Activated CD8-positive, alpha-beta memory T cell treated with anti-CD3 and anti-CD28 coated beads for 48 hours (primary cell): Measurements from ENCODE around the gene AASDH.

Source experiments
- DNase-seq, 3 experiments: peaks; one replicate each; pipeline ENCODE4 v3.0.0-alpha.2; 2020; ENCODE audit warnings: low read depth in 2 of 3, low spot score in 2 of 3

Gene AASDH

GRCh38 chr4:56387023-56388001 lies at the start of gene AASDH:
Gene AASDH (minus strand): TSS chr4:56387491. CDS start chr4:56384299, 3,192 bp downstream.
- DNase-seq = peak; percentile 83 to 99 (median 98)

GRCh38 chr4:56435140-56435926 lies 48.0 kb upstream of the AASDH start, which contains the start of gene PPAT:
Gene PPAT (minus strand): TSS chr4:56435615. CDS start chr4:56435477, 138 bp downstream.
- DNase-seq = peak; percentile 95 to 98 (median 96)

GRCh38 chr4:56434599-56435139 lies 47.4 kb upstream of the AASDH start:
- peak in 1 of 3 experiments; percentile 19 for DNase-seq

- no peak for DNase-seq
Measured at GRCh38 chr4:56433280-56433679, 46.0 kb upstream of the AASDH start.

- DNase-seq = no peak
Measured at GRCh38 chr4:56430203-56430602, 42.9 kb upstream of the AASDH start.

GRCh38 chr4:56427179-56427578 lies 39.9 kb upstream of the AASDH start:
- DNase-seq = no peak

GRCh38 chr4:56426273-56426672 lies 39.0 kb upstream of the AASDH start:
- DNase-seq = no peak

- no peak for DNase-seq
Measured at GRCh38 chr4:56425518-56425917, 38.2 kb upstream of the AASDH start.

- no peak for DNase-seq
Measured at GRCh38 chr4:56424697-56425514, 37.6 kb upstream of the AASDH start.

- DNase-seq = no peak
Measured at GRCh38 chr4:56424176-56424575, 36.9 kb upstream of the AASDH start.

- DNase-seq = no peak
Measured at GRCh38 chr4:56417396-56417795, 30.1 kb upstream of the AASDH start.

- no peak for DNase-seq
Measured at GRCh38 chr4:56416349-56416748, 29.1 kb upstream of the AASDH start.

- no peak for DNase-seq
Measured at GRCh38 chr4:56414135-56414670, 26.9 kb upstream of the AASDH start.

GRCh38 chr4:56410247-56411062 lies 23.2 kb upstream of the AASDH start:
- DNase-seq = no peak

- no peak for DNase-seq
Measured at GRCh38 chr4:56409511-56410090, 22.3 kb upstream of the AASDH start.

GRCh38 chr4:56408978-56409377 lies 21.7 kb upstream of the AASDH start:
- DNase-seq = no peak

- DNase-seq = no peak
Measured at GRCh38 chr4:56406151-56406550, 18.9 kb upstream of the AASDH start.

GRCh38 chr4:56405016-56405415 lies 17.7 kb upstream of the AASDH start:
- DNase-seq = no peak

GRCh38 chr4:56400560-56400959 lies 13.3 kb upstream of the AASDH start:
- no peak for DNase-seq
